Omental fat pad (tissue), 4 donors: ENCODE results near the gene MOV10L1. TPM values are rescaled to one million over a fixed set of nuclear protein-coding genes. Genes with fewer than 3 reads are reported as not detected.
"Not testable (repeated sequence)": the region's sequence is repeated elsewhere in the genome, so short reads cannot be mapped to it uniquely, and the experiment has no call there.

Experiments used
- ATAC-seq: fragments of 150-250 bp; one replicate; pipeline ENCODE4 v1.9.1; 2016; ENCODE audit warnings: mild to moderate bottlenecking, moderate library complexity; ENCODE audit not compliant: low FRiP score
- DNase-seq: peaks from one replicate; pipeline ENCODE4 v3.0.0-alpha.2; 2019; ENCODE audit warnings: low spot score
- CTCF ChIP-seq, 3 donors: fragments of 450-650 bp; IDR thresholded peaks; one replicate each; pipeline ENCODE4 v1.5.1; 2016 to 2017; ENCODE audit warnings: antibody characterized with exemption in 3 of 3, mild to moderate bottlenecking in 3 of 3, moderate library complexity in 2 of 3
- total RNA-seq, 4 donors: library from RNA; depleted of rRNA; stranded (reverse); fragments of >200 nt; gene quantifications; one replicate each; pipeline ENCODE4 v1.1.0, GENCODE V29; 2016

The MOV10L1 gene
- total RNA-seq, 4 donors from 2014 or later, result 0.36 to 2.5 (median 0.97) TPM

DNA sequence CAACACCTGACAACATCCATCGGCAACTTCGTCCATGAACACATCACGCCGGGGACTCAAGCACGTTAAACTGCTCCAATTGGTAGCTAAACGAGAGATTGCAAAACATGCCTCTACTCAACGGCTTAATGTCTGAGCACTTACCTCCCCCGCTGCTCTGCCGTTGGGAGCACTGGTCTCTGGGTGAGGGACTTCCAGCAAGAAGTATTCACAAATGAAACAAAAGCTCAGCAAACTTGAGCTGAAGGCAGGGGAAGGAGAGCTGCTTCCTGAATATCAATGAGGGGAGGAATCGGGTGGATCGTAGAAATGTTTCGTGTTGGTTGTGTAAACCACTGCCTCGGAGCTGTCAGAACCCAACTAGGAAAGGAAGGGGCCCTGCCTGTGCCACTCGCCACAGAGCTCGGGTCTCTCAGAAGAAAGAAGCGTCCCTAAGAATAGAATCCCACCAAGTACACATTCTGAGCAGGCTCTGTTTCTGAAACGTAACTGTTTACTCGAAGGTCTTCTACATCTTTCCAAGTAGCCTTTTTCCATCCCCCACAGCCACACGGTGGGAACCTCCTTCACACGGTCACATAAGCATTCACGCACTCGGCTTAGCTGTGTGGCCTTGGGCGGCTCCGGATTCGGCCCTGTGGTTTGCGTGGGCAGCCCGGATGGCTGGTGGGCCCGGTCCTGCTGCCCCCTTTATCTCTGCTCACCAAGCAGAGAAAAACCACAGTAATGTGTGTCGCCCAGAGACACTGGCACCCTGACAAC is 4.4 kb upstream of the MOV10L1 start, which contains the start of gene MLC1:
TSS of gene MLC1 (minus strand) at position 216 of the 762 bp plus-strand sequence. CDS start 524 bp downstream, outside the sequence.
- ATAC-seq (no peak), DNase-seq (no peak)
- no peak for TF ChIP-seq CTCF (IDR thresholded peaks at IDR 0.05)

DNA sequence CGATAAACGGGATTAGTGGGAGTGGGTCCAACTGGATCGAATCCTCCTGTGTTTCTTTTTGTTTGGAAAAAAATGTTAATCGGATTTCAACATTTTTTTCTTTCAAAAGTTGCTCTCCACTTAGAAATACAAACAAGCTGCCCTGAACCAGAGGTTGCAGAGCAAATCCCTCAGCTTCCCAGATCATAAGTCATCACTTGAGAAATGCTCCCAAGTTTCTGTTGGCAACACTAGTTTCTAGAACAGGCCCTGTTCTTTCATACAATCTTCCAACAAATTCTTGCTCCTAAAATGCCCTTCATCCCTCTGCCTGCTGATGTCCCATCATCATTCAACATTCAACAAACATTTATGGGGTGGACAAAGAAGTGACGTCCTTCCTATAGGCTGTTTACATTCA is 3.3 kb upstream of the MOV10L1 start:
- no peak for TF ChIP-seq CTCF (IDR thresholded peaks at IDR 0.05)
- no peak for DNase-seq
- ATAC-seq, result no peak

- ATAC-seq, result not testable (repeated sequence)
These were observed 2.8 kb upstream of the MOV10L1 start for GRCh38 chr22:50086975-50087374.

GRCh38 chr22:50087646-50088045 is 2.2 kb upstream of the MOV10L1 start:
- no peak for ATAC-seq
- no peak for DNase-seq
- no peak for TF ChIP-seq CTCF (IDR thresholded peaks at IDR 0.05)

More at GRCh38 chr22:50086975-50087374, 2.8 kb upstream of the MOV10L1 start:
- not testable (repeated sequence) for DNase-seq

DNA sequence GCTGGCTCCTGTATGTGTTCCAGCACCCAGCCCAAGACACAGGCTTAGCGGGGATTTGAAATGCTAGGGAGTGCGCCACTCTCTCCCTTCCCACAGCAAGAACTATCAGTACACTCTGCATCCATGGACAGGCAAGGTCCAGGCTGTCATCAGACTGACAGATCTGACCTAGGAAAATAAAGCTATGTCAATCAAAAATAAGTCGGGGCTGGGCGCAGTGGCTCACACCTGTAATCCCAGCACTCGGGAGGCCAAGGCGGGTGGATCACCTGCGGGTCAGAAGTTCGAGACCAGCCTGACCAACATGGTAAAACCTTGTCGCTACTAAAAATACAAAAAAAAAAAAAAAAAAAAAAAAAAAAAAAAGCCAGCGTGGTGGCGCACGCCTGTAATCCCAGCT is 1.7 kb upstream of the MOV10L1 start:
- no peak for TF ChIP-seq CTCF (IDR thresholded peaks at IDR 0.05)
- ATAC-seq, result no peak
- DNase-seq, result no peak

DNA sequence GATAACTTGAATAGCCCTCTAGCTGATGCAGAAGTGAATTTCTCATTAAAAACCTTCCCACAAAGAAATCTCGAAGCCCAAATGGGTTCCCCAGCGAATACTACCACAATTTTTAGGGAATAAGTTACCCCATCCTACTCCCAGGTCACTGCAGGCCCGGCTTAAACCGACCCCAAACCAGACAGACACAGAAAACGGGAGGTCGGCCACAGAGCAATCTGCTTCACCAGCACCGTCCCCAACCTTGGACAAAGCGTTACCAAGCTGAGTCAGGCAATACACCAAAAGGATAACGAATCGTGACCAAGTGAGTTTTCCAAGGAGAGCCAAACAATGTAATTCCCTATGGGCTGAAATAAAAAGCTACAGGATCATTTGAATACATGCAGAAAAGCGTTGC is 575 bp upstream of the MOV10L1 start:
- no peak for TF ChIP-seq CTCF (IDR thresholded peaks at IDR 0.05)
- ATAC-seq, result no peak
- no peak for DNase-seq

- DNase-seq (no peak), ATAC-seq (no peak)
- no peak for TF ChIP-seq CTCF (IDR thresholded peaks at IDR 0.05)
These were observed 557 bp downstream of the MOV10L1 start for GRCh38 chr22:50090412-50090714.
